H1 (cell line): ENCODE measurements around the gene ADGRG1. TPM values are rescaled to one million over a fixed set of nuclear protein-coding genes. Genes with fewer than 3 reads are reported as not detected.

ENCODE experiments used
- CTCF ChIA-PET: fragments of 300-600 bp; sonication (Branson Sonifier 250); formaldehyde crosslinking; loops from one replicate; lab custom pipeline; 2021; ENCODE audit not compliant: partially characterized antibody; lab: Charles Lee
- POLR2A ChIA-PET: fragments of 300-600 bp; sonication (Branson Sonifier 250); formaldehyde crosslinking; loops from one replicate; lab custom pipeline; 2021; ENCODE audit warnings: inconsistent platforms; ENCODE audit not compliant: partially characterized antibody; lab: Charles Lee
- DNase-seq, 2 experiments: peaks; one replicate each; pipeline versions ENCODE4 v3.0.0 to v3.0.0-alpha.2; 2010 to 2022; ENCODE audit warnings: low spot score in 2 of 2, low read depth in 1 of 2, mixed read lengths in 1 of 2
- FAIRE-seq: peaks from 2 replicates; lab custom pipeline; 2011; peaks lifted over from hg19 to GRCh38; lab: Jason Lieb, UNC
- H2AFZ ChIP-seq: 2 replicates; pipeline ENCODE4 v1.8.1; 2012; ENCODE audit warnings: low read length, inconsistent platforms
- H2AK5ac ChIP-seq: 2 replicates; pipeline ENCODE4 v1.6.1; 2013; ENCODE audit warnings: low read depth, low read length
- H2BK120ac ChIP-seq: replicated peaks from 2 replicates; pipeline ENCODE3; 2013; ENCODE audit warnings: low read depth, low read length, inconsistent platforms
- H2BK12ac ChIP-seq: 2 replicates; pipeline ENCODE4 v1.6.1; 2013; ENCODE audit warnings: low read depth, low read length
- H2BK15ac ChIP-seq: 2 replicates; pipeline ENCODE4 v1.6.1; 2013; ENCODE audit warnings: low read length
- H2BK20ac ChIP-seq: 2 replicates; pipeline ENCODE4 v1.6.1; 2013; ENCODE audit warnings: low read length
- H2BK5ac ChIP-seq: 2 replicates; pipeline ENCODE4 v1.6.1; 2013; ENCODE audit warnings: low read depth, low read length
- H3K14ac ChIP-seq: 2 replicates; pipeline ENCODE4 v1.6.1; 2013; ENCODE audit warnings: inconsistent platforms; ENCODE audit not compliant: insufficient read length
- H3K18ac ChIP-seq: 2 replicates; pipeline ENCODE4 v1.6.1; 2013; ENCODE audit warnings: low read length; ENCODE audit errors: extremely low read depth
- H3K23ac ChIP-seq: 2 replicates; pipeline ENCODE4 v1.6.1; 2013; ENCODE audit warnings: inconsistent platforms; ENCODE audit not compliant: insufficient read length
- H3K23me2 ChIP-seq: 2 replicates; pipeline ENCODE4 v1.6.1; 2013; ENCODE audit warnings: low read depth, low read length
- H3K27ac ChIP-seq: 2 replicates; pipeline ENCODE4 v1.6.1; 2011; ENCODE audit warnings: low read depth, low read length, inconsistent platforms
- H3K27me3 ChIP-seq, 4 experiments: replicated peaks in 1 of 4; 1 replicate in 1 of 4; 2 replicates in 3 of 4; pipeline versions ENCODE4 v1.6.1 to v1.8.1; 2011 to 2013; ENCODE audit warnings: low read length in 3 of 4, mild to moderate bottlenecking in 3 of 4, inconsistent platforms in 2 of 4, mixed read lengths in 2 of 4, moderate library complexity in 1 of 4; ENCODE audit not compliant: control insufficient read depth in 3 of 4, insufficient read depth in 3 of 4; ENCODE audit errors: extremely low read depth in 1 of 4
- H3K36me3 ChIP-seq, 4 experiments: 2 replicates each; pipeline versions ENCODE4 v1.6.1 to v1.8.1; 2011 to 2013; ENCODE audit warnings: mild to moderate bottlenecking in 4 of 4, low read length in 3 of 4, moderate library complexity in 2 of 4, control low read depth in 1 of 4, inconsistent platforms in 1 of 4; ENCODE audit not compliant: insufficient read depth in 4 of 4, control insufficient read depth in 2 of 4
- H3K4ac ChIP-seq: replicated peaks from 2 replicates; pipeline ENCODE3; 2013; ENCODE audit warnings: low read length, low read depth, mixed read lengths, inconsistent platforms; ENCODE audit not compliant: insufficient read length
- H3K4me1 ChIP-seq, 4 experiments: replicated peaks in 1 of 4; 1 replicate in 1 of 4; 2 replicates in 3 of 4; pipeline versions ENCODE4 v1.6.1 to v1.8.1; 2011 to 2013; ENCODE audit warnings: low read length in 3 of 4, inconsistent platforms in 2 of 4, mixed read lengths in 1 of 4; ENCODE audit not compliant: insufficient read depth in 4 of 4, control insufficient read depth in 3 of 4
- H3K4me2 ChIP-seq, 2 experiments: 2 replicates each; pipeline versions ENCODE4 v1.6.1 to v1.8.1; 2011 to 2013; ENCODE audit warnings: low read depth in 2 of 2, low read length in 2 of 2, control low read depth in 1 of 2, inconsistent platforms in 1 of 2, mild to moderate bottlenecking in 1 of 2; ENCODE audit not compliant: insufficient read depth in 1 of 2
- H3K4me3 ChIP-seq, 4 experiments: fragments of 200-600, 300-600 bp in 1 of 4; sonication (generic), shearing (Covaris generic), sonication (Bioruptor Twin) in 1 of 4; 2 replicates each; pipeline versions ENCODE4 v1.5.1 to v1.8.1; 2011 to 2016; ENCODE audit warnings: low read length in 4 of 4, low read depth in 3 of 4, control low read depth in 2 of 4, inconsistent platforms in 2 of 4, mild to moderate bottlenecking in 2 of 4, mixed read lengths in 1 of 4, moderate library complexity in 1 of 4; ENCODE audit not compliant: insufficient read depth in 2 of 4; ENCODE audit errors: extremely low read depth in 1 of 4
- H3K56ac ChIP-seq: replicated peaks from 2 replicates; pipeline ENCODE3; 2013; ENCODE audit warnings: low read depth, mild to moderate bottlenecking, mixed read lengths, low read length, inconsistent platforms; ENCODE audit not compliant: insufficient read length
- H3K79me1 ChIP-seq: 2 replicates; pipeline ENCODE4 v1.6.1; 2013; ENCODE audit warnings: low read depth, low read length, control low read depth
- H3K79me2 ChIP-seq, 2 experiments: 2 replicates each; pipeline versions ENCODE4 v1.6.1 to v1.8.1; 2012 to 2013; ENCODE audit warnings: low read length in 2 of 2, mild to moderate bottlenecking in 2 of 2, inconsistent platforms in 1 of 2; ENCODE audit not compliant: insufficient read depth in 2 of 2, control insufficient read depth in 1 of 2
- H3K9ac ChIP-seq, 4 experiments: replicated peaks in 1 of 4; 1 replicate in 1 of 4; 2 replicates in 3 of 4; pipeline versions ENCODE4 v1.6.1 to v1.8.1; 2011 to 2013; ENCODE audit warnings: low read depth in 3 of 4, low read length in 3 of 4, control low read depth in 2 of 4, mild to moderate bottlenecking in 2 of 4, moderate library complexity in 2 of 4, inconsistent platforms in 1 of 4; ENCODE audit errors: extremely low read depth in 1 of 4
- H3K9me3 ChIP-seq, 2 experiments: 2 replicates each; pipeline versions ENCODE4 v1.6.1 to v1.8.1; 2012 to 2013; ENCODE audit warnings: mild to moderate bottlenecking in 2 of 2, moderate library complexity in 2 of 2, control low read depth in 1 of 2, inconsistent platforms in 1 of 2, low read depth in 1 of 2, low read length in 1 of 2, mixed read lengths in 1 of 2; ENCODE audit not compliant: insufficient read depth in 2 of 2
- H4K20me1 ChIP-seq, 2 experiments: replicated peaks in 1 of 2; 2 replicates each; pipeline versions ENCODE3 to v1.8.1; 2011 to 2013; ENCODE audit warnings: inconsistent platforms in 2 of 2, low read length in 2 of 2, mild to moderate bottlenecking in 1 of 2; ENCODE audit not compliant: insufficient read depth in 2 of 2, control insufficient read depth in 1 of 2
- H4K5ac ChIP-seq: 2 replicates; pipeline ENCODE4 v1.6.1; 2013; ENCODE audit warnings: low read length, low read depth, mixed read lengths, inconsistent platforms; ENCODE audit not compliant: insufficient read length
- H4K8ac ChIP-seq: 2 replicates; pipeline ENCODE4 v1.8.0; 2013; ENCODE audit warnings: mild to moderate bottlenecking, moderate library complexity, low read length, inconsistent platforms; ENCODE audit not compliant: insufficient read depth; ENCODE audit errors: extremely low read depth
- H4K91ac ChIP-seq: replicated peaks from 2 replicates; pipeline ENCODE3; 2013; ENCODE audit warnings: low read length, mixed read lengths, inconsistent platforms; ENCODE audit not compliant: insufficient read length
- KDM4A ChIP-seq: IDR thresholded peaks from one replicate; pipeline ENCODE4 v1.7.1; 2012; ENCODE audit warnings: low read depth, mild to moderate bottlenecking, moderate library complexity, low read length, inconsistent platforms; ENCODE audit not compliant: severe bottlenecking
- NRF1 ChIP-seq: IDR thresholded peaks from 2 replicates; pipeline ENCODE4 v1.6.1; 2011; ENCODE audit warnings: mild to moderate bottlenecking, low read depth, low read length, improper control_type of control experiment
- TAF7 ChIP-seq: optimal IDR thresholded peaks from 2 replicates; pipeline ENCODE3; 2011; ENCODE audit warnings: low read depth, mild to moderate bottlenecking, inconsistent platforms, low read length, moderate library complexity, borderline replicate concordance
- WGBS, 2 experiments: shearing (Covaris generic) in 1 of 2; methylation state at CpG; one replicate each; pipeline versions ENCODE4 v1.1.6 to v1.1.7; 2013 to 2015; ENCODE audit warnings: low lambda C conversion rate in 2 of 2, mixed read lengths in 2 of 2, inconsistent platforms in 1 of 2, low coverage in 1 of 2, missing lambda C conversion rate in 1 of 2; ENCODE audit not compliant: insufficient replicate concordance in 2 of 2, insufficient coverage in 1 of 2, insufficient read length in 1 of 2; ENCODE audit errors: extremely low coverage in 1 of 2, missing lambda C conversion rate in 1 of 2; 5-methylcytosine and 5-hydroxymethylcytosine counted together
- polyA plus RNA-seq, 7 experiments: library from polyadenylated mRNA; depleted of rRNA in 3 of 7; stranded (reverse) in 5 of 7; unstranded in 2 of 7; fragments of >200 nt in 5 of 7; fragments of 200-250 nt in 2 of 7; gene quantifications; 1 replicate in 5 of 7; 2 replicates in 1 of 7; 4 replicates in 1 of 7; pipeline versions ENCODE4 v1.2.1 to v1.2.3, GENCODE V29; 2011 to 2013; ENCODE audit warnings: missing spikeins in 2 of 7, mixed read lengths in 2 of 7
- total RNA-seq: library from RNA; stranded (reverse); fragmentation: NEBNext Ultra II Directional; extraction: Animal tissue kit (Norgen Biotek cat#: 25700); gene quantifications from 2 replicates; pipeline ENCODE4 v1.2.1, GENCODE V29; 2021

ADGRG1 gene
- total and polyA plus RNA-seq, 2 of the 8 experiments (the other 6 are each of a cell fraction or from before 2014, with no cell fraction given) = 1.3 to 2.6 TPM

GRCh38 chr16:57646388-57647039 is 18.1 kb downstream of the ADGRG1 start:
- FAIRE-seq (no peak), DNase-seq (no peak)
- POLR2A ChIA-PET = interaction anchor here (1.0 to 1.9 kb wide), 2 partner anchors 17 to 19 kb away, joined by 3 to 6 read pairs; partner anchors contain the start of gene ADGRG1
- H4K5ac ChIP-seq = no peak overlapping the region
- no peak overlapping the region for H2BK15ac ChIP-seq
- H3K4me3 ChIP-seq = no peak overlapping the region
- H2AK5ac ChIP-seq = no peak overlapping the region
- no peaks in the 10 kb centered on the region; the same call in 1 of the 2 replicates for H3K23me2 ChIP-seq
- H4K91ac ChIP-seq = no peak overlapping the region
- H3K4ac ChIP-seq = no peak overlapping the region
- no peaks in the 10 kb centered on the region; a peak in 3 of 7 replicates for H3K4me1 ChIP-seq
- H3K79me1 ChIP-seq = no peaks in the 10 kb centered on the region; the same call in 1 of the 2 replicates
- H3K36me3 ChIP-seq = no peaks in the 10 kb centered on the region; a peak in 1 of 8 replicates
- no peak overlapping the region for H3K9ac ChIP-seq
- H3K18ac ChIP-seq = no peak overlapping the region; the same call in 1 of the 2 replicates
- peaks cover 0 to 9% of the 10 kb centered on the region in 2 experiments for H4K20me1 ChIP-seq
- TF ChIP-seq NRF1 (no peak), TAF7 (no peak), KDM4A (no peak)
- H3K56ac ChIP-seq = no peak overlapping the region
- no peak overlapping the region for H3K27ac ChIP-seq
- H2BK12ac ChIP-seq = no peak overlapping the region
- no peaks in the 10 kb centered on the region; a peak in 2 of 4 replicates for H3K9me3 ChIP-seq
- CTCF ChIA-PET = interaction anchor here (0.7 to 6.6 kb wide), 21 partner anchors 9 to 496 kb away, joined by 3 to 122 read pairs (median 26); partner anchors contain the start of genes ADGRG1 and ADGRG3
- no peak overlapping the region for H3K14ac ChIP-seq
- H4K8ac ChIP-seq = peak overlapping the region; percentile 15; the same call in 1 of the 2 replicates
- H3K4me2 ChIP-seq = no peak overlapping the region
- H2AFZ ChIP-seq = no peak overlapping the region
- no peak overlapping the region for H2BK5ac ChIP-seq
- 83% methylated on average over 14 of the region's 14 CpGs; no CpG with 5 or more reads in 1 of the 2 experiments for WGBS, 2 experiments
- H2BK20ac ChIP-seq = no peak overlapping the region
- H3K23ac ChIP-seq = no peak overlapping the region
- 0 out of 7 replicates have a peak, but pooled peaks cover 0 to 3% (median 0%) of the 10 kb centered on the region in 4 experiments for H3K27me3 ChIP-seq
- no peak overlapping the region for H2BK120ac ChIP-seq
- H3K79me2 ChIP-seq = no peaks in the 10 kb centered on the region
